WERI-Rb-1 (cell line): Measurements from ENCODE around the gene ESYT1.

Source experiments
- DNase-seq: peaks from one replicate; pipeline ENCODE4 v3.0.0-alpha.2; 2020
- H3K27ac ChIP-seq: fragments of 250-450 bp; sonication (Bioruptor Pico); 2 replicates; pipeline ENCODE4 v1.5.1; 2020; ENCODE audit warnings: mild to moderate bottlenecking, moderate library complexity
- H3K27me3 ChIP-seq: fragments of 250-450 bp; sonication (Bioruptor Pico); 2 replicates; pipeline ENCODE4 v1.5.1; 2021; ENCODE audit warnings: mild to moderate bottlenecking, low read depth, moderate library complexity; ENCODE audit not compliant: insufficient read depth, severe bottlenecking
- H3K36me3 ChIP-seq: fragments of 250-450 bp; sonication (Bioruptor Pico); 2 replicates; pipeline ENCODE4 v1.5.1; 2020; ENCODE audit warnings: mild to moderate bottlenecking, moderate library complexity
- H3K4me3 ChIP-seq: 2 replicates; pipeline ENCODE4 v1.5.1; 2011; ENCODE audit warnings: low read depth, mild to moderate bottlenecking, control low read depth, low read length
- H3K9me3 ChIP-seq: fragments of 250-450 bp; sonication (Bioruptor Pico); 2 replicates; pipeline ENCODE4 v1.5.1; 2021; ENCODE audit warnings: mild to moderate bottlenecking, moderate library complexity; ENCODE audit not compliant: severe bottlenecking
- TF ChIP-seq, protein P1 (sequence below): IDR thresholded peaks from 2 replicates; pipeline ENCODE4 v1.5.1; 2011; ENCODE audit warnings: low read depth, mild to moderate bottlenecking, control low read depth, inconsistent platforms, low read length

The ESYT1 gene

DNA sequence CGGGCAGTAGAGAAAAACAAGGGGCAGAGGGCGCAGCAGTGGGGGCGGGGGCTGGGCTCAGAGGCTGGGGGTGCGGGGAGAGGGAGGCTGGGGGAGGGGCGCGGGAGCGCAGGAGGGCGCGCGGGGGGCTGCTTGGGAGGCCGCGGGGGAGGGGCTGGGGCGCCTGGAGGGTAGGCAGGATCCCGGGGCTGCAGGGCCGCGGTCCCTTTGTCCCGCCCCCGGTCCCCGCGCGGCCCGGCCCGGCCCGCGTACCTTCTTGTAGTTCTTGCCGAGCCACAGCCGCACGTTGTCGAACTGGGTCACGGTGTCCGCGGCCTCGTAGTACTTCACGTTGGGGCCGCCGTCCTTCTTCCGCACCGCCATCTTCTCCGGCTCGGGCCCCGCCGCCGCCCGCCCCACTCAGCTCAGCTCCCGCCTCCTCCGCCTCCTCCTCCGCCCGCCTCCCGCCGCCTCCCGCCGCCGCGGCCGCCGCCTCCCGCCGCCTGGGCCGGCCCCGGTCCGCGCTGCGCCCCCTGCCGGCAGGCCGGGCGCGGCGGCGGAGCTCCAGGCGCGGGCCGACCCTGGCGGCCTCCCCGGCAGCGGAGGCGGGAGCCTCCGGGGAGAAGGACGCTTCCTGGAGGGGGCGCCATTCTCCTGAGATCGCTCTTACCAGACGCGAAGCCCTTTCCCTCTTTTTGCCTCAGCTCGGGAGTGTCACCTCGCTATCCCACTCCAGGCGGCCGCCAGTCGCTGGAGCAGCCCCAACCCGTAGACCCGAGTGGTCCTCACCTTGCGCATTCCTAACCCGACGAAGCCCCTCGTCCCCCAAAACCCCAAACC lies 61.2 kb downstream of the ESYT1 start, which contains the start of gene SMARCC2:
SMARCC2 (minus strand) TSS at position 385 of the 819 bp plus-strand sequence; CDS start at position 363, 22 bp downstream.
- peak; percentile 93 for DNase-seq

DNA sequence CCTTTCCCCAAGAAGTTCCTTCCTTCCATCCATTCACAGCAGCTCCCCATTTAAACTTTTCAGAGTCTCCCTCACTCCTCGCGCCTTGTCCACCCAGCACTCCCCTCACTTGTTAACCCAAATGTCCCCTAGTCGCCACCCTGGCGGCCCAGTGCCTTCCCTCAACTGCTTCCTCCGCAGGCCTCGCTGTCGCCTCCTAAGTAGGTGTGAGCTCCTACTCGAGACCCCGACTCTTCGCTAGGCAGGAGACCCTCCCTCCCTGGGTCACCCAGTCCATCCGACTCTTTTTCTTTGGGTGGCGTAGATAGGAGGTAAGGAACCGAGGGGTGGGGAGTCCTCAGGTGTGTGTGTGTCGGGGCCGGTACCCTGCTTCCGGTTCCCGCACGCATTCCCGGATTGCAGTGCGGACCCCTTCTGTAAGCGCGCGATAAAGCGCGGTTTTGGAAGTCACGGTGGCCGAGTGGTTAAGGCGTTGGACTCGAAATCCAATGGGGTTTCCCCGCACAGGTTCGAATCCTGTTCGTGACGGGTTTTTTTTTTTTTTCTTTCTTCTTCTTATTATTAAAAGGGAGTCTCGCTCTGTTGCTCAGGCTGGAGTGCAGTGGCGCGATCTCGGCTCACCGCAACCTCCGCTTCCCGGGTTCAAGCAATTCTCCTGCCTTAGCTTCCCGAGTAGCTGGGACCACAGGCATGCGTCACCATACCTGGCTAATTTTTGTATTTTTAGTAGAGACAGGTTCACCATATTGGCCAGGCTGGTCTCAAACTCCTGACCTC lies 62.0 kb downstream of the ESYT1 start:
- peak; percentile 88 for DNase-seq
- H3K27me3 ChIP-seq, result no peaks in the 10 kb centered on the region
- TF ChIP-seq, protein P1, sequence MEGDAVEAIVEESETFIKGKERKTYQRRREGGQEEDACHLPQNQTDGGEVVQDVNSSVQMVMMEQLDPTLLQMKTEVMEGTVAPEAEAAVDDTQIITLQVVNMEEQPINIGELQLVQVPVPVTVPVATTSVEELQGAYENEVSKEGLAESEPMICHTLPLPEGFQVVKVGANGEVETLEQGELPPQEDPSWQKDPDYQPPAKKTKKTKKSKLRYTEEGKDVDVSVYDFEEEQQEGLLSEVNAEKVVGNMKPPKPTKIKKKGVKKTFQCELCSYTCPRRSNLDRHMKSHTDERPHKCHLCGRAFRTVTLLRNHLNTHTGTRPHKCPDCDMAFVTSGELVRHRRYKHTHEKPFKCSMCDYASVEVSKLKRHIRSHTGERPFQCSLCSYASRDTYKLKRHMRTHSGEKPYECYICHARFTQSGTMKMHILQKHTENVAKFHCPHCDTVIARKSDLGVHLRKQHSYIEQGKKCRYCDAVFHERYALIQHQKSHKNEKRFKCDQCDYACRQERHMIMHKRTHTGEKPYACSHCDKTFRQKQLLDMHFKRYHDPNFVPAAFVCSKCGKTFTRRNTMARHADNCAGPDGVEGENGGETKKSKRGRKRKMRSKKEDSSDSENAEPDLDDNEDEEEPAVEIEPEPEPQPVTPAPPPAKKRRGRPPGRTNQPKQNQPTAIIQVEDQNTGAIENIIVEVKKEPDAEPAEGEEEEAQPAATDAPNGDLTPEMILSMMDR, result no peak
- peaks cover 29% of the 10 kb centered on the region for H3K36me3 ChIP-seq
- H3K4me3 ChIP-seq, result peak overlapping the region; percentile 99
- H3K9me3 ChIP-seq, result no peaks in the 10 kb centered on the region
- H3K27ac ChIP-seq, result peak overlapping the region; percentile 84

More for the DNA sequence above, 61.2 kb downstream of the ESYT1 start, which contains the start of gene SMARCC2:
- H3K27ac ChIP-seq, result peak within 1 kb of the TSS; percentile 93
- H3K27me3 ChIP-seq, result no peaks in the 10 kb centered on the region
- H3K4me3 ChIP-seq, result peak within 1 kb of the TSS; percentile 99
- TF ChIP-seq, protein P1, result peak; percentile 89
- peaks cover 37% of the 10 kb centered on the region for H3K36me3 ChIP-seq
- no peaks in the 10 kb centered on the region for H3K9me3 ChIP-seq

DNA sequence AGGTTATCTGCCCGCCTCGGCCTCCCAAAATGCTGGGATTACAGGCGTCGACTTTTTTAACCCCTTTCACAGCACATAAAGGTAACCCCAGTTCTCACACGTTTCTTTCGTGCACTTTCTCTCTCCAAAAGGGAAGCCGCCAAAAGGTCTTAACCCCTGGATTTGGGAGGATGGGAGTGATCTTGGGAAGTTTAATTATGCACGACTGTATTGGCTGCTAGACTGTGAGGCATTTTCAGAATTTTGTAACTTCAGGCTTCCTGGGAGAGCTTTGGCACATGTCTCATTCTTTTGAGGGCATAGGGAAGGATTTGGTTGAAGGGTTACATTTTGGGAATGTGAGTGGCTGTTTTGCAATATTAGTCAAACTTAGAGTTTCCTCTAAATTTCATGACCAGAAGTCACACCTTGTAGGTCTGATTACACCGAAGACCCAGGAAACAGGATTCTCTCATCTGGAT lies 62.7 kb downstream of the ESYT1 start:
- no peaks in the 10 kb centered on the region for H3K27me3 ChIP-seq
- TF ChIP-seq, protein P1, result no peak
- H3K4me3 ChIP-seq, result peak overlapping the region; percentile 99
- peak overlapping the region; percentile 84 for H3K27ac ChIP-seq
- DNase-seq, result no peak
- peaks cover 23% of the 10 kb centered on the region for H3K36me3 ChIP-seq
- H3K9me3 ChIP-seq, result no peaks in the 10 kb centered on the region

GRCh38 chr12:56192582-56192981 lies 64.5 kb downstream of the ESYT1 start:
- Histone ChIP-seq H3K36me3 (peaks cover 7% of the 10 kb centered on the region; the same call in 1 of the 2 replicates), H3K27ac (no peak overlapping the region), H3K4me3 (no peak overlapping the region), H3K27me3 (no peaks in the 10 kb centered on the region), H3K9me3 (no peaks in the 10 kb centered on the region)
- TF ChIP-seq, protein P1, result no peak
- no peak for DNase-seq

DNA sequence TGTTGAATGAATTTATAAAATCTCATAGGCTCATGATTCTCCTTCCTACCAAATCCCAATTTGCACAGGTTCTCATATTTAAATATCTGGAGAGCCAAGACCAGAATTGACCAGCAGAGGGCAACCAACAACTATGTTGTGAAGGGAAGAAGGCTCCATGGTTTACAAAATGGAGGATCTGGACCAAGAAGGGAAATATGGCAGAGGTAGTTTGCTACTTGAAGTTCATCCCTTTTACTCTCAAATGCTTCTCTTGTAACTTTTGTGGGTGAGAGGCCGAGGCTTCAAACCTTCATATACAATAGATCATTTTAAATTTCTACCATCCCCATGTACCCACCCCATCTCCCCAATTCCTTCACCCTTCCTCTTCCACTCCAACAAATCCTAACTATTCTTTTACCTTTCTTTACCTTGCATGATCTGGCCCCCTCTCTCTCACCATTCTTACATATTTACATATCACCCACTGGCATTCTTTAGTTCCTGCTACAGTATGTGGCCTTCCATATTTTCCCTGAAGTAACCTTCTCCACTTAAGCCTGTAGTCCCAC lies 65.0 kb downstream of the ESYT1 start:
- no peaks in the 10 kb centered on the region for H3K9me3 ChIP-seq
- H3K27me3 ChIP-seq, result no peaks in the 10 kb centered on the region
- H3K27ac ChIP-seq, result no peak overlapping the region
- DNase-seq, result peak; percentile 78
- TF ChIP-seq, protein P1, result peak; percentile 67
- H3K4me3 ChIP-seq, result no peak overlapping the region
- peaks cover 4% of the 10 kb centered on the region; the same call in 1 of the 2 replicates for H3K36me3 ChIP-seq
